Mesendoderm (in vitro differentiated cells): ENCODE data around the gene CLASP2.

Experiments
- DNase-seq: peaks from one replicate; pipeline ENCODE4 v3.0.0; 2013
- H2AK5ac ChIP-seq: 2 replicates; pipeline ENCODE4 v1.6.1; 2013; ENCODE audit warnings: low read length, inconsistent platforms
- H2BK120ac ChIP-seq: 2 replicates; pipeline ENCODE4 v1.6.1; 2013; ENCODE audit warnings: low read depth, mild to moderate bottlenecking, low read length, moderate library complexity, mixed read lengths
- H2BK15ac ChIP-seq: replicated peaks from 2 replicates; pipeline ENCODE4 v1.6.1; 2013; ENCODE audit warnings: low read depth, mild to moderate bottlenecking, moderate library complexity
- H2BK5ac ChIP-seq: 2 replicates; pipeline ENCODE4 v1.6.1; 2013; ENCODE audit warnings: low read length, inconsistent platforms
- H3K18ac ChIP-seq: 2 replicates; pipeline ENCODE4 v1.6.1; 2013; ENCODE audit warnings: mild to moderate bottlenecking, low read length, mixed read lengths
- H3K23ac ChIP-seq: one replicate; pipeline ENCODE4 v1.6.1; 2013; ENCODE audit warnings: low read length
- H3K27ac ChIP-seq: 2 replicates; pipeline ENCODE4 v1.5.1; 2013; ENCODE audit warnings: low read depth, mild to moderate bottlenecking, inconsistent platforms, low read length, moderate library complexity
- H3K27me3 ChIP-seq: 2 replicates; pipeline ENCODE4 v1.6.1; 2013; ENCODE audit warnings: low read length, control low read depth, mild to moderate bottlenecking, inconsistent platforms; ENCODE audit not compliant: insufficient read depth, poor library complexity
- H3K36me3 ChIP-seq: 2 replicates; pipeline ENCODE4 v1.6.1; 2013; ENCODE audit warnings: low read length, inconsistent platforms; ENCODE audit not compliant: control insufficient read depth, insufficient read depth
- H3K4ac ChIP-seq: one replicate; pipeline ENCODE4 v1.6.1; 2013; ENCODE audit warnings: low read depth, mild to moderate bottlenecking, low read length, moderate library complexity
- H3K4me1 ChIP-seq: 2 replicates; pipeline ENCODE4 v1.6.1; 2013; ENCODE audit warnings: low read depth, low read length, inconsistent platforms; ENCODE audit not compliant: control insufficient read depth
- H3K4me2 ChIP-seq: 2 replicates; pipeline ENCODE4 v1.6.1; 2013; ENCODE audit warnings: low read length
- H3K4me3 ChIP-seq: 2 replicates; pipeline ENCODE4 v1.5.1; 2013; ENCODE audit warnings: mild to moderate bottlenecking, low read length
- H3K56ac ChIP-seq: one replicate; pipeline ENCODE4 v1.6.1; 2013; ENCODE audit warnings: low read length
- H3K79me1 ChIP-seq: 2 replicates; pipeline ENCODE4 v1.6.1; 2013; ENCODE audit warnings: low read length, inconsistent platforms
- H3K79me2 ChIP-seq: 2 replicates; pipeline ENCODE4 v1.6.1; 2013; ENCODE audit warnings: mild to moderate bottlenecking, low read length; ENCODE audit not compliant: control insufficient read depth, insufficient read depth
- H3K9ac ChIP-seq: 2 replicates; pipeline ENCODE4 v1.6.1; 2013; ENCODE audit warnings: low read length, inconsistent platforms
- H4K5ac ChIP-seq: one replicate; pipeline ENCODE4 v1.6.1; 2013; ENCODE audit warnings: low read length
- H4K8ac ChIP-seq: one replicate; pipeline ENCODE4 v1.6.1; 2013; ENCODE audit warnings: low read depth, mild to moderate bottlenecking, control low read depth, low read length, moderate library complexity
- WGBS: extraction: QIAGEN DNeasy Blood & Tissue Kit; methylation state at CpG from one replicate; pipeline ENCODE4 v1.1.7; 2013; ENCODE audit warnings: low lambda C conversion rate, missing lambda C conversion rate; ENCODE audit not compliant: insufficient coverage; ENCODE audit errors: extremely low coverage; 5-methylcytosine and 5-hydroxymethylcytosine counted together

The CLASP2 gene

GRCh38 chr3:33521736-33522135 lies 196.3 kb downstream of the CLASP2 start:
- DNase-seq = peak; percentile 23
- Histone ChIP-seq H3K79me2 (no peaks in the 10 kb centered on the region), H3K4me3 (no peak overlapping the region), H2BK15ac (no peak overlapping the region), H2BK120ac (no peak overlapping the region), H3K27ac (no peak overlapping the region), H2AK5ac (no peak overlapping the region), H4K5ac (no peak overlapping the region), H3K4ac (no peak overlapping the region), H3K79me1 (peaks cover 1% of the 10 kb centered on the region), H3K4me2 (no peak overlapping the region), H3K4me1 (no peaks in the 10 kb centered on the region), H3K23ac (no peak overlapping the region), H3K56ac (no peak overlapping the region), H2BK5ac (no peak overlapping the region), H3K18ac (no peak overlapping the region), H3K27me3 (no peaks in the 10 kb centered on the region), H3K9ac (no peak overlapping the region), H3K36me3 (no peaks in the 10 kb centered on the region), H4K8ac (no peak overlapping the region)
- WGBS = no CpG with 5 or more reads among the region's 1 CpG

GRCh38 chr3:33513262-33513863 lies 204.7 kb downstream of the CLASP2 start:
- Histone ChIP-seq H3K27me3 (no peaks in the 10 kb centered on the region), H4K5ac (no peak overlapping the region), H3K4me3 (no peak overlapping the region), H3K56ac (no peak overlapping the region), H3K79me2 (no peaks in the 10 kb centered on the region), H2BK15ac (no peak overlapping the region), H4K8ac (no peak overlapping the region), H3K18ac (no peak overlapping the region), H3K79me1 (no peaks in the 10 kb centered on the region), H3K9ac (no peak overlapping the region), H2BK120ac (no peak overlapping the region), H3K4me2 (no peak overlapping the region), H3K27ac (no peak overlapping the region), H3K4me1 (no peaks in the 10 kb centered on the region), H2BK5ac (no peak overlapping the region), H3K4ac (no peak overlapping the region), H2AK5ac (no peak overlapping the region), H3K36me3 (peaks cover 3% of the 10 kb centered on the region), H3K23ac (no peak overlapping the region)
- DNase-seq = no peak
- no CpG with 5 or more reads among the region's 6 CpGs for WGBS

- DNase-seq = no peak
- Histone ChIP-seq H3K9ac (no peak overlapping the region), H3K27me3 (no peaks in the 10 kb centered on the region), H3K4me1 (no peaks in the 10 kb centered on the region), H3K56ac (no peak overlapping the region), H4K8ac (no peak overlapping the region), H3K79me1 (no peaks in the 10 kb centered on the region), H3K18ac (no peak overlapping the region), H3K23ac (no peak overlapping the region), H2BK15ac (no peak overlapping the region), H4K5ac (no peak overlapping the region), H3K79me2 (no peaks in the 10 kb centered on the region), H3K36me3 (peaks cover 5% of the 10 kb centered on the region), H2AK5ac (no peak overlapping the region), H3K4me2 (no peak overlapping the region), H2BK120ac (no peak overlapping the region), H3K4me3 (no peak overlapping the region), H2BK5ac (no peak overlapping the region), H3K27ac (no peak overlapping the region), H3K4ac (no peak overlapping the region)
Measured at GRCh38 chr3:33505027-33505426, 213.0 kb downstream of the CLASP2 start.

- no peaks in the 10 kb centered on the region for H3K4me1 ChIP-seq
- no peak overlapping the region for H3K9ac ChIP-seq
- H3K4ac ChIP-seq = no peak overlapping the region
- H3K79me1 ChIP-seq = no peaks in the 10 kb centered on the region
- no peak overlapping the region for H2AK5ac ChIP-seq
- no peak overlapping the region for H4K8ac ChIP-seq
- H3K27ac ChIP-seq = no peak overlapping the region
- no peak overlapping the region for H3K4me3 ChIP-seq
- H3K18ac ChIP-seq = no peak overlapping the region
- no peak for DNase-seq
- H3K36me3 ChIP-seq = no peaks in the 10 kb centered on the region
- H2BK5ac ChIP-seq = no peak overlapping the region
- no peak overlapping the region for H3K23ac ChIP-seq
- H4K5ac ChIP-seq = no peak overlapping the region
- H2BK120ac ChIP-seq = no peak overlapping the region
- no peak overlapping the region for H3K4me2 ChIP-seq
- H2BK15ac ChIP-seq = no peak overlapping the region
- H3K27me3 ChIP-seq = no peaks in the 10 kb centered on the region
- WGBS = no CpG with 5 or more reads among the region's 2 CpGs
- no peak overlapping the region for H3K56ac ChIP-seq
- H3K79me2 ChIP-seq = no peaks in the 10 kb centered on the region
Measured at GRCh38 chr3:33496449-33496848, 221.6 kb downstream of the CLASP2 start.

- H2AK5ac ChIP-seq = no peak overlapping the region
- no peak overlapping the region for H3K4me2 ChIP-seq
- no peak overlapping the region for H2BK120ac ChIP-seq
- H3K56ac ChIP-seq = no peak overlapping the region
- no peak overlapping the region for H4K5ac ChIP-seq
- H3K4me1 ChIP-seq = no peaks in the 10 kb centered on the region
- no peak overlapping the region for H2BK5ac ChIP-seq
- H2BK15ac ChIP-seq = no peak overlapping the region
- H3K79me1 ChIP-seq = no peaks in the 10 kb centered on the region
- H3K27me3 ChIP-seq = no peaks in the 10 kb centered on the region
- H3K23ac ChIP-seq = no peak overlapping the region
- no peaks in the 10 kb centered on the region for H3K36me3 ChIP-seq
- H3K27ac ChIP-seq = no peak overlapping the region
- no peak overlapping the region for H3K18ac ChIP-seq
- no peak for DNase-seq
- no peak overlapping the region for H3K4ac ChIP-seq
- H3K9ac ChIP-seq = no peak overlapping the region
- H4K8ac ChIP-seq = no peak overlapping the region
- no peaks in the 10 kb centered on the region for H3K79me2 ChIP-seq
- no peak overlapping the region for H3K4me3 ChIP-seq
- WGBS = no CpG with 5 or more reads among the region's 4 CpGs
Measured at GRCh38 chr3:33491721-33492120, 226.3 kb downstream of the CLASP2 start.

- no peak for DNase-seq
- no peak overlapping the region for H2AK5ac ChIP-seq
- no peaks in the 10 kb centered on the region for H3K27me3 ChIP-seq
Measured at GRCh38 chr3:33490641-33491241, 227.3 kb downstream of the CLASP2 start.

More at GRCh38 chr3:33490641-33491241, 227.3 kb downstream of the CLASP2 start:
- Histone ChIP-seq H2BK15ac (no peak overlapping the region), H3K9ac (no peak overlapping the region), H2BK120ac (no peak overlapping the region), H3K27ac (no peak overlapping the region), H3K79me2 (no peaks in the 10 kb centered on the region), H4K5ac (no peak overlapping the region), H3K56ac (no peak overlapping the region), H3K4ac (no peak overlapping the region), H3K36me3 (no peaks in the 10 kb centered on the region), H3K18ac (no peak overlapping the region), H3K79me1 (no peaks in the 10 kb centered on the region), H4K8ac (no peak overlapping the region), H3K4me3 (no peak overlapping the region), H3K4me1 (no peaks in the 10 kb centered on the region), H2BK5ac (no peak overlapping the region), H3K4me2 (no peak overlapping the region), H3K23ac (no peak overlapping the region)
